ENCODE measurements around the gene ANKS3.

Gene ANKS3

GRCh38 chr16:4683255-4684057 is 50.6 kb downstream of the ANKS3 start:
- TF ChIP-seq, protein P1, sequence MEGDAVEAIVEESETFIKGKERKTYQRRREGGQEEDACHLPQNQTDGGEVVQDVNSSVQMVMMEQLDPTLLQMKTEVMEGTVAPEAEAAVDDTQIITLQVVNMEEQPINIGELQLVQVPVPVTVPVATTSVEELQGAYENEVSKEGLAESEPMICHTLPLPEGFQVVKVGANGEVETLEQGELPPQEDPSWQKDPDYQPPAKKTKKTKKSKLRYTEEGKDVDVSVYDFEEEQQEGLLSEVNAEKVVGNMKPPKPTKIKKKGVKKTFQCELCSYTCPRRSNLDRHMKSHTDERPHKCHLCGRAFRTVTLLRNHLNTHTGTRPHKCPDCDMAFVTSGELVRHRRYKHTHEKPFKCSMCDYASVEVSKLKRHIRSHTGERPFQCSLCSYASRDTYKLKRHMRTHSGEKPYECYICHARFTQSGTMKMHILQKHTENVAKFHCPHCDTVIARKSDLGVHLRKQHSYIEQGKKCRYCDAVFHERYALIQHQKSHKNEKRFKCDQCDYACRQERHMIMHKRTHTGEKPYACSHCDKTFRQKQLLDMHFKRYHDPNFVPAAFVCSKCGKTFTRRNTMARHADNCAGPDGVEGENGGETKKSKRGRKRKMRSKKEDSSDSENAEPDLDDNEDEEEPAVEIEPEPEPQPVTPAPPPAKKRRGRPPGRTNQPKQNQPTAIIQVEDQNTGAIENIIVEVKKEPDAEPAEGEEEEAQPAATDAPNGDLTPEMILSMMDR (IDR thresholded peaks at IDR 0.05), result no peak

GRCh38 chr16:4682616-4683254 is 51.3 kb downstream of the ANKS3 start:
- TF ChIP-seq, protein P1 (IDR thresholded peaks at IDR 0.05), result peak; percentile 48

DNA sequence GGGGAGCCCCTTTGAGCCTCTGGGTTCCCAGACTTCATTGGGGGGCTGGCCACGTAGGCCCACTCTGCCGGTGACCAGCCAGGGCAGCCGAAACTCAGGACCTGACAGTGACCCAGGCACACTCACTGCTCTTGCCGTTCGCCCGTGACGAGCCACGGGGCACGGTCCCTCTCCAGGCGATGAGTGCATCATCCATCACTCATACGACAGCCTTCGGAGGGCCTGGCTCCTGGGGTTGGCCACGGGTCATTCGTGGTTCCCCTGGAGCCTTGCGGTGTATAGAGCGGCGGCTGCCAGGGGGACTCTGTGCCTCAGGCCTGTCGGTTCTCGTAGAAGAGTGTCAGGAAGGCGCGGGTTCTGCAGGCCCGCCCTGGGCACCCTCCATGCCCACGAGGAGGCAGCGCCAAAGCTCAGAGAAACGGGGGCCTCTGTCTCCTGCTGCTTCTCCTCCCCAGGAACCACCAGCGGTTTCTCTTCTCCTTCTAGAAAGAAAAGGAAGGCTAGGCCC is 51.9 kb downstream of the ANKS3 start:
- TF ChIP-seq, protein P1 (IDR thresholded peaks at IDR 0.05), result no peak

DNA sequence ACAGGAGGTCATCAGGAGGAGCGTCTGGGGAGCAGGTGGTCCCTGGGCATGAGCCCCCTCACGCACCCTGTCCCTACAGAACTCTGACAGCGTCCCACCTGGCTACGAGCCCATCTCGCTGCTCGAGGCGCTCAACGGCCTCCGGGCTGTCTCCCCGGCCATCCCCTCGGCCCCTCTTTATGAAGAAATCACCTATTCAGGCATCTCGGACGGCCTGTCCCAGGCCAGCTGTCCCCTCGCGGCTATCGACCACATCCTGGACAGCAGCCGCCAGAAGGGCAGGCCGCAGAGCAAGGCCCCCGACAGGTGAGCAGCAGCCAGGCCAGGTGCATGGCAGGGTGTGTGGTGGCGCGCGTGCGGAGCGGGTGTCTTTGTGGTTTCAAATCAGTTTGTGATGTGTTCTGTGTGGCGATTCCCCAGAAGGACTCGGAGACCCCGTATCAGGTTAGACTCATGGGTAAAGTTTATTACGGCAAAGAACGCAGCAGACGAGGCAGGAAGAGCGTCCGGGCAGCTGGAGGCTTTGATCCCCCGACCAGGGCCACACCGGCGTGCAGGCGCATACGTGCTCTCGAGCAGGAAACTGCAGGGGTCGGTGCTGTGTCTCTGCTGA is 52.5 kb downstream of the ANKS3 start:
- TF ChIP-seq, protein P1 (IDR thresholded peaks at IDR 0.05), result no peak

GRCh38 chr16:4680673-4681470 is 53.2 kb downstream of the ANKS3 start:
- TF ChIP-seq, protein P1 (IDR thresholded peaks at IDR 0.05), result no peak

GRCh38 chr16:4679850-4680636 is 54.0 kb downstream of the ANKS3 start:
- TF ChIP-seq, protein P1 (IDR thresholded peaks at IDR 0.05), result no peak
